GM12874 (cell line): ENCODE results near the gene PROC.

ENCODE experiments used
- TF ChIP-seq, protein P1 (sequence below): IDR thresholded peaks from 2 replicates; pipeline ENCODE4 v1.5.1; 2011; ENCODE audit warnings: low read depth, mild to moderate bottlenecking, control low read depth, low read length, moderate library complexity; ENCODE audit not compliant: insufficient read depth

The PROC gene

DNA sequence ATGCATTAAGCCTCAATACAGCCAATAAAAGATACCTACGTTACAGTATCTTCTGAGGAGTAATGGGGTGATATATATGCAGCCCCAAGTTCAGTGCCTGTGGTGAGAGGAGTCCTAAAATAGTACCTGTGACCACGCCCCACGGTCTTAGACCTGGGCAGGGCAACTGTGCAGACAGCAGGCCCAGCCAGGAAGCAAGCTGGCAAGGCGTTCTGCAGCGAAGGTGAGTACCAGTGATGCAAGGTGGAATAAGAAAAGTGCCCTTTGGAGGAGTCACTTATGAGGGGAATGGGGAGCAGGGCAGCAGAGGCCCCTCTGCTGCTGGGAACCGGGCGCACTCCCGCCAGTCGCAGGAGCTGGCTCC lies 17.7 kb upstream of the PROC start:
- TF ChIP-seq, protein P1, sequence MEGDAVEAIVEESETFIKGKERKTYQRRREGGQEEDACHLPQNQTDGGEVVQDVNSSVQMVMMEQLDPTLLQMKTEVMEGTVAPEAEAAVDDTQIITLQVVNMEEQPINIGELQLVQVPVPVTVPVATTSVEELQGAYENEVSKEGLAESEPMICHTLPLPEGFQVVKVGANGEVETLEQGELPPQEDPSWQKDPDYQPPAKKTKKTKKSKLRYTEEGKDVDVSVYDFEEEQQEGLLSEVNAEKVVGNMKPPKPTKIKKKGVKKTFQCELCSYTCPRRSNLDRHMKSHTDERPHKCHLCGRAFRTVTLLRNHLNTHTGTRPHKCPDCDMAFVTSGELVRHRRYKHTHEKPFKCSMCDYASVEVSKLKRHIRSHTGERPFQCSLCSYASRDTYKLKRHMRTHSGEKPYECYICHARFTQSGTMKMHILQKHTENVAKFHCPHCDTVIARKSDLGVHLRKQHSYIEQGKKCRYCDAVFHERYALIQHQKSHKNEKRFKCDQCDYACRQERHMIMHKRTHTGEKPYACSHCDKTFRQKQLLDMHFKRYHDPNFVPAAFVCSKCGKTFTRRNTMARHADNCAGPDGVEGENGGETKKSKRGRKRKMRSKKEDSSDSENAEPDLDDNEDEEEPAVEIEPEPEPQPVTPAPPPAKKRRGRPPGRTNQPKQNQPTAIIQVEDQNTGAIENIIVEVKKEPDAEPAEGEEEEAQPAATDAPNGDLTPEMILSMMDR: no peak

DNA sequence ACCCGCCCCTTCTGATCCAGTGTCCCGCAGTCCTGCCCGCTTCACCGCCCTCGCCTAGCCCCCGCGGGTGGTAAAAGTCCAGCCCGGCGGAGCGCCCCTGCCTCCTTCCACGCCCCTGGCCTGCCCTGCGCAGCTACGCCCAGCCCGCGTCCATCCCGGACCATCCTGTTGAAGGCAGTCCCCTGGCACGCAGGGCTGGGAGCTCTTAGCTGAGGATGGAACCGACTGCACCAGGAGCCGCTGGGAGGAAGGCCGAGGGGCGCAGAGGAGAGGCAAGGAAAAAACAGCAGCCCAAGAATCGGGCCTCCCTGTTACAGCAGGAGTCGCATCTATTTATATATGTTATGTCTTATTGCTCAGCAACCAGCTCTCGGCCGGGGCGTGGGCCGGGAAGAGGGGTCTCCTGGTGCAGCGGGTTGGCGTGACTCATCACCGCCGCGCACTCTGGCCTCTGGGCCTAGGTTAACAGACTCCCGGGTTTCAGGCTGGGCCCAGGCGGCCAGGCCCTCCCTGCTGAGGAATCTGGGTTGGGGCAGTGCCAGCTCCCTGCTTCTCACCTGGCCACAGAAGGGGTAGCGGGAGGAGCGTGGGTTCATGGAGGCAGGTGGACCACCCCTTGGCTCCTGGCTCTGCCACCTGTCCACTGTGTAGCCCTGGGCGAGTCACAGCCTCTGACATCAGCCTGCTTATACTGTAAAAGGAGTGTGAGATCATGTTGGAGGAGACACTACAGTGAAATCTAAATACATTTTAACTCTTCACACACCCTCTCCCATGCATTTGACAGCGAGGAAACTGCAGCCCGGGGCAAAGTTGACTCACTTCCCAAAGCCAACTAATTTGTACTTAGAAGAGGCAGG lies 17.1 kb upstream of the PROC start:
- TF ChIP-seq, protein P1: no peak

DNA sequence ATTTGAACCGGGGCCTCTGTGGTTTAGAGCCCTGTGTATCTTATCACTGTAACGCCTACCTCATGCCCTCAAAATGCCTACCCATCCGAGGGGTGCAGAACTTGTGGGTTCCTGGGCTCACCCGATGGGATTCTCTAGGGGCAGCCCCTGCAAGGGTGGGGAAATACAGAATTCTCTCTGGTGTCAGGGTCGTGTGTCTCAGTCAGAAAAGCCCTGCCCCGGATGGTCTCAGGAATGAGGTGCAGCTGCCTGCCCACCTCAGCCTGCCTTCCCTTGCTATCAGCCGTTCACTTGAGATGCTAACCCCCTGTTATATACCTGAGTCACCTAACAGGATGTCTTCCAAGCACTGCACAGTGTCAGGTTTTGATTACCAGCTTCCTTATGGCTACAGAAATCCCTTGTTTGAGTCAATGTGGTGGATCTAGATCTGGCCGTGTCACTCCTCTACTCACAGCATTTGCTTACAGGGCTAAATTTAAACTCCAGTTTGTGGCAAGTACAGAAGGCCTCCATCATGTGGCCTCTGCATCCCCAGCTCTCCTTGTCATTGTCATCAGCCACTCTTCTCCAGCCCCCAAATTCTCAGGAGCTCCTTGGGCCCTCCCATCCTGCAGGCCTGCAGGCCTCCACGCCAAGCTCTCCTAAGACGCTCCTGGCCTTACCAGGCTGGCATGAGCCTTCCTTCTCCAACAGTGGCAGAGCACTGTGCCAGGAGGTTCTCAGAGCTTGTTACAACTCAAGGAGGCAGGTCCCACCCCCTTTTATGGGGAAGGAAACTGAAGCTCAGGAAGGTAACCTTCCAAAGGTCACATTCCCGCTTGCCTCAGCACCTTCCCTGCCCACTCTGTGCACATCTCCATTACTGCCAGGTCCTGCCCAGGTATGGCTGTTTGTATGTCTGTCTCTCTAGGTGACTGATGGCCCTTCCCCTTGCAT lies 16.2 kb upstream of the PROC start:
- TF ChIP-seq, protein P1: no peak

DNA sequence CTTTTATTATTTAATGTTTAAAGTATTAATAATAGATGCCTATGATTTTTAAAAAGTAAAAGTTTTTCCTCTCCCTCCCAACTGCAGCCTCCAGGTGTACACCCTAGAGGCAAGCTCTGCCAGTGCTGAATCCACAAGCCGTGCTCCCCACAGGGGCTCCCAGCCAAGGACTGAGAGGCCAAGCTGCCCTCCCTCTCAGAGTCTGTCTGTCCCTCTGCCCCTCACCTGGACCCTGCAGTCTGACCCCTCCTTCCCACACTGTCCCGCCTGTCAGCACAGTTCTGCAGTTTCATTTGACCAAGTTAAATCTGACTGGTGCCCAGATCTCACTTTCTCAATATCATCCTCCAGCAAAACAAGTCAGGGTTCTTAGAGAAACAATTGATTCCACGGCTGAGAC lies 14.8 kb upstream of the PROC start:
- TF ChIP-seq, protein P1: no peak

DNA sequence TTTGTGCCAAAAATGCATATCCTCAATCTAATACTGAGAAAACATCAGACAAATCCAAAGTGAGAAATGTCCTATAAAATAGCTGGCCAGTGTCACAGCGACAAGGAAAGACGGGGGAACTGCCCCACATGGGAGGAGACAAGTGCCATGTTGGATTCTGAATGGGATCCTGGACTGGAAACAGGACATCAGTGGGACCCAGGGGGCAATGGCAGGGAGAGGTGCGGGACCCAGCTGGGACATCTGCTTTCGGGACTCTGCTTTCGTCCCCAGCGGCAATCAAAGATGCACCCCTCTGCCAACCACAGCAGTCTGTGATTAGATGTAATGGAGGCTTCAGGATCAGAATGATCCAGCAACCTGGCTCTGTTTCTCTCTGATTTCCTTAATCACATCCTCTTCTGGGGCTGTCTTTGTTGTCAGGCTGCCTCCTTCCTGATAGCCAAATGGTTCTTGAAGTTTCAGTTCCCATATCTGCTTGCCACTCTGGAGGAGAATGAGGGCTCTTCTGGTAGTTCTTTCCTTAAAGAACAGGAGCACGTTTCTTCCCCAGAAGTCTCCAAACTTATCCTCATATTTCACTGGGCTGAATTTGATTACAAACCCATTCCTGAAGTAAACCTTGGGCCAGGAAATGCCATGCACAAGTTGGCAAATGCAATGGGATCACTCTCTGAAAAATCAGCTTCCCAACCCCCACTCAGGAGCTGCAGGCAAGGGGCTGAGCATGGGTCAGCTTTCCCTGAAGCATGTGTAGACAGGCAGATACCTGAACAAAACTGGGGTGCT lies 13.6 kb upstream of the PROC start:
- TF ChIP-seq, protein P1: no peak

DNA sequence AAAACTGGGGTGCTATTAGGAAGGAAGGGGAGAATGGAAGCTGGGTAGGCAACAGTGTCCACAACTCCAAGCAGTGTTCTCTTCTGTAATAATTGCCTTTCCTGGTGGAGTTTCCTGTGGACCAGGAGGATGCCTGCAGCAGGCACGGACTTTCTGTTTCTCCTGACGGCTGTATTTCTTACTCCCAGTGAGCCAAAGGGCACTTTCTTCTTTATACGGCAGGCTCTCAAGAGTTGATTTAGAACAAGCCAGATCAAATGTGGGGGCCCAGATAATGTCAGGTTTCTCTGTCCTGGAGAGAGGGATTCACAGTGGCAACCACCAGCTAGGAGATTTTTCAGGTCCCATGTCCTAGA lies 13.0 kb upstream of the PROC start:
- TF ChIP-seq, protein P1: no peak

DNA sequence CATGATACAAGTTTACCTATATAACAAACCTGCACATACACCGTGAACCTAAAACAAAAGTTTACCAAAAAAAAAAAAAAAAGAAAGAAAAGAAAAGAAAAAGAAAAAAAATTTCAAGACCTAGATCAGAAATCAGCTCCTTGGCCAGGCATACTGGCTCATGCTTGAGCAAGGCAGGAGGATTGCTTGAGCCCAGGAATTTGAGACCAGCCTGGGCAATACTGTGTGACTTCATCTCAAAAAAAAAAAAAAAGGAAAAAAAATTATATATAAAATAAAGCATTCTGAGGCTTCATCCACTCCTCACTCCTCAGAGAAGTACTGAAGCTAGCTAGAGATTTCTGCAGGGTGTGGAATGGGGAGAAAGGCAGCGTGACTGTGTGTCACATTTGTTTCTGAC lies 11.8 kb upstream of the PROC start:
- TF ChIP-seq, protein P1: no peak
